Left lobe of liver (tissue), 2 donors: ENCODE results near the gene PRPF40B. TPM values are rescaled to one million over a fixed set of nuclear protein-coding genes. Genes with fewer than 3 reads are reported as not detected.

Experiments used
- ATAC-seq: fragments of 200-7000 bp; cut with Tn5 transposase; one replicate; pipeline ENCODE4 v1.9.1; 2020; ENCODE audit warnings: mild to moderate bottlenecking, moderate library complexity
- DNase-seq: peaks from one replicate; pipeline ENCODE4 v3.0.0-alpha.2; 2020; ENCODE audit warnings: low spot score
- total RNA-seq: library from RNA; stranded (reverse); gene quantifications from one replicate; pipeline ENCODE4 v1.2.1, GENCODE V29; 2021
- donor health status: DM: no; HTN: no; CAD: no; lungs with moderate emphysema.
- donor health status: DM: no; HTN: yes; CAD: no.

Gene PRPF40B
- total RNA-seq, 1 donor from 2014 or later = 6.3 TPM

GRCh38 chr12:49635036-49635435 lies 11.7 kb downstream of the PRPF40B start:
- DNase-seq = no peak
- ATAC-seq = no peak

GRCh38 chr12:49635656-49636055 lies 12.3 kb downstream of the PRPF40B start:
- ATAC-seq = no peak
- no peak for DNase-seq

- ATAC-seq (no peak), DNase-seq (peak; percentile 44)
Measured at GRCh38 chr12:49636574-49636973, 13.2 kb downstream of the PRPF40B start.

GRCh38 chr12:49636979-49637755 lies 13.8 kb downstream of the PRPF40B start:
- no peak for DNase-seq
- peak; percentile 88 for ATAC-seq

- DNase-seq = no peak
- ATAC-seq = no peak
Measured at GRCh38 chr12:49641748-49642369, 18.5 kb downstream of the PRPF40B start.

- DNase-seq = no peak
- no peak for ATAC-seq
Measured at GRCh38 chr12:49642370-49642802, 19.0 kb downstream of the PRPF40B start.

- DNase-seq (no peak), ATAC-seq (no peak)
Measured at GRCh38 chr12:49643135-49643534, 19.8 kb downstream of the PRPF40B start.

GRCh38 chr12:49643961-49644619 lies 20.7 kb downstream of the PRPF40B start:
- DNase-seq (no peak), ATAC-seq (no peak)

GRCh38 chr12:49644620-49644994 lies 21.2 kb downstream of the PRPF40B start:
- ATAC-seq = peak; percentile 82
- peak; percentile 70 for DNase-seq

- DNase-seq (no peak), ATAC-seq (peak; percentile 46)
Measured at GRCh38 chr12:49645146-49646039, 22.0 kb downstream of the PRPF40B start.

GRCh38 chr12:49646331-49646830 lies 23.0 kb downstream of the PRPF40B start:
- ATAC-seq = no peak
- no peak for DNase-seq

GRCh38 chr12:49646871-49647654 lies 23.7 kb downstream of the PRPF40B start:
- ATAC-seq (no peak), DNase-seq (no peak)

GRCh38 chr12:49647827-49648711 lies 24.7 kb downstream of the PRPF40B start:
- ATAC-seq (no peak), DNase-seq (no peak)

- DNase-seq (no peak), ATAC-seq (no peak)
Measured at GRCh38 chr12:49648712-49649003, 25.3 kb downstream of the PRPF40B start.

GRCh38 chr12:49649445-49649844 lies 26.1 kb downstream of the PRPF40B start:
- DNase-seq (no peak), ATAC-seq (no peak)

- ATAC-seq (peak; percentile 41), DNase-seq (no peak)
Measured at GRCh38 chr12:49649892-49650291, 26.5 kb downstream of the PRPF40B start.

GRCh38 chr12:49651855-49652254 lies 28.5 kb downstream of the PRPF40B start:
- ATAC-seq = no peak
- no peak for DNase-seq

- DNase-seq = no peak
Measured at GRCh38 chr12:49652921-49653520, 29.7 kb downstream of the PRPF40B start.

GRCh38 chr12:49654715-49655114 lies 31.4 kb downstream of the PRPF40B start:
- no peak for DNase-seq

More at GRCh38 chr12:49652921-49653520, 29.7 kb downstream of the PRPF40B start:
- ATAC-seq = no peak

More at GRCh38 chr12:49654715-49655114, 31.4 kb downstream of the PRPF40B start:
- ATAC-seq = no peak
